Activated CD4-positive, alpha-beta T cell treated with anti-CD3 and anti-CD28 coated beads, Interleukin-2, amount 50 U/mL, for 16 hours (primary cell): ENCODE measurements around the gene CRTAC1.
A peak's percentile ranks its signal among the peaks of the same experiment; 100 is the strongest.

Experiments
- DNase-seq: peaks from one replicate; pipeline ENCODE4 v3.0.0-alpha.2; 2020

CRTAC1 gene

GRCh38 chr10:97920865-97921264 is 109.6 kb downstream of the CRTAC1 start:
- no peak for DNase-seq

- no peak for DNase-seq
Observed at GRCh38 chr10:97919012-97919411, 111.4 kb downstream of the CRTAC1 start.

GRCh38 chr10:97916586-97916985 is 113.8 kb downstream of the CRTAC1 start:
- DNase-seq, result no peak

- DNase-seq, result no peak
Observed at GRCh38 chr10:97915346-97916131, 114.9 kb downstream of the CRTAC1 start.

- peak; percentile 79 for DNase-seq
Observed at GRCh38 chr10:97914837-97915211, 115.6 kb downstream of the CRTAC1 start.

- no peak for DNase-seq
Observed at GRCh38 chr10:97914171-97914836, 116.1 kb downstream of the CRTAC1 start.

- no peak for DNase-seq
Observed at GRCh38 chr10:97913614-97914013, 116.8 kb downstream of the CRTAC1 start.

GRCh38 chr10:97913193-97913592 is 117.2 kb downstream of the CRTAC1 start:
- DNase-seq, result no peak

- no peak for DNase-seq
Observed at GRCh38 chr10:97911217-97911616, 119.2 kb downstream of the CRTAC1 start.

GRCh38 chr10:97910661-97911060 is 119.8 kb downstream of the CRTAC1 start:
- DNase-seq, result no peak

GRCh38 chr10:97907830-97908229 is 122.6 kb downstream of the CRTAC1 start:
- no peak for DNase-seq

- no peak for DNase-seq
Observed at GRCh38 chr10:97907211-97907610, 123.2 kb downstream of the CRTAC1 start.

- no peak for DNase-seq
Observed at GRCh38 chr10:97905276-97905675, 125.1 kb downstream of the CRTAC1 start.

GRCh38 chr10:97904576-97904975 is 125.8 kb downstream of the CRTAC1 start:
- no peak for DNase-seq

- DNase-seq, result no peak
Observed at GRCh38 chr10:97904018-97904381, 126.4 kb downstream of the CRTAC1 start.

- DNase-seq, result no peak
Observed at GRCh38 chr10:97903128-97904017, 127.0 kb downstream of the CRTAC1 start.

- DNase-seq, result no peak
Observed at GRCh38 chr10:97901381-97901780, 129.0 kb downstream of the CRTAC1 start.

- DNase-seq, result no peak
Observed at GRCh38 chr10:97898429-97898828, 132.0 kb downstream of the CRTAC1 start.

- DNase-seq, result no peak
Observed at GRCh38 chr10:97896756-97897358, 133.6 kb downstream of the CRTAC1 start.

- DNase-seq, result no peak
Observed at GRCh38 chr10:97895915-97896314, 134.5 kb downstream of the CRTAC1 start.

GRCh38 chr10:97895084-97895483 is 135.3 kb downstream of the CRTAC1 start:
- DNase-seq, result no peak

GRCh38 chr10:97894092-97894491 is 136.3 kb downstream of the CRTAC1 start:
- no peak for DNase-seq

- DNase-seq, result no peak
Observed at GRCh38 chr10:97892939-97893338, 137.5 kb downstream of the CRTAC1 start.
